NT2/D1 (cell line): Measurements from ENCODE around the gene CHRM3.

ENCODE experiments used
- SUZ12 ChIP-seq: IDR thresholded peaks from 2 replicates; pipeline ENCODE4 v1.6.1; 2011; ENCODE audit not compliant: insufficient read length, insufficient read depth; ENCODE audit errors: extremely low read depth
- YY1 ChIP-seq: IDR thresholded peaks from 2 replicates; pipeline ENCODE4 v1.6.1; 2011; ENCODE audit not compliant: insufficient read length, insufficient read depth
- ZNF274 ChIP-seq: IDR thresholded peaks from 2 replicates; pipeline ENCODE4 v1.6.1; 2011; ENCODE audit warnings: mild to moderate bottlenecking, low read depth, low read length

GRCh38 chr1:239382666-239383065 lies 3.7 kb upstream of the CHRM3 start:
- TF ChIP-seq ZNF274 (no peak), YY1 (no peak), SUZ12 (no peak)
